GM23248 (cell line): ENCODE measurements around the gene ESR2. TPM values are rescaled to one million over a fixed set of nuclear protein-coding genes. Genes with fewer than 3 reads are reported as not detected.

Experiments used
- DNase-seq: peaks from one replicate; pipeline ENCODE4 v3.0.0-alpha.2; 2015
- H2AFZ ChIP-seq: fragments of 200-600 bp; sonication (generic); 2 replicates; pipeline ENCODE4 v1.6.1; 2016; ENCODE audit warnings: antibody characterized with exemption
- H3F3A ChIP-seq: fragments of 200-600 bp; sonication (generic); 2 replicates; pipeline ENCODE4 v1.6.1; 2016; ENCODE audit warnings: mild to moderate bottlenecking, antibody characterized with exemption, mixed run types; ENCODE audit not compliant: insufficient read depth
- H3K27ac ChIP-seq: fragments of 200-600 bp; sonication (generic); 2 replicates; pipeline ENCODE4 v1.5.1; 2016; ENCODE audit warnings: mild to moderate bottlenecking
- H3K27me3 ChIP-seq: fragments of 200-600 bp; sonication (generic); replicated peaks from 2 replicates; pipeline ENCODE4 v1.6.1; 2016; ENCODE audit warnings: mild to moderate bottlenecking; ENCODE audit not compliant: insufficient read depth
- H3K36me3 ChIP-seq: fragments of 200-600 bp; sonication (generic); 2 replicates; pipeline ENCODE4 v1.6.1; 2016; ENCODE audit warnings: low read depth, mild to moderate bottlenecking
- H3K4me1 ChIP-seq: fragments of 200-600 bp; sonication (generic); 2 replicates; pipeline ENCODE4 v1.6.1; 2016; ENCODE audit warnings: mild to moderate bottlenecking; ENCODE audit not compliant: insufficient read depth
- H3K4me2 ChIP-seq: fragments of 200-600 bp; sonication (generic); one replicate; pipeline ENCODE4 v1.6.1; 2016; ENCODE audit warnings: mild to moderate bottlenecking; ENCODE audit not compliant: unreplicated experiment
- H3K4me3 ChIP-seq: fragments of 200-600 bp; sonication (generic); 2 replicates; pipeline ENCODE4 v1.5.1; 2016; ENCODE audit warnings: mild to moderate bottlenecking
- H3K79me2 ChIP-seq: fragments of 200-600 bp; sonication (generic); 2 replicates; pipeline ENCODE4 v1.6.1; 2016; ENCODE audit warnings: mild to moderate bottlenecking; ENCODE audit not compliant: insufficient read depth
- H3K9ac ChIP-seq: fragments of 200-600 bp; sonication (generic); 2 replicates; pipeline ENCODE4 v1.6.1; 2016; ENCODE audit warnings: mild to moderate bottlenecking
- H3K9me2 ChIP-seq: fragments of 200-600 bp; sonication (generic); 2 replicates; pipeline ENCODE4 v1.6.1; 2016; ENCODE audit warnings: mixed run types, mild to moderate bottlenecking, moderate library complexity; ENCODE audit not compliant: insufficient read depth
- H3K9me3 ChIP-seq: fragments of 200-600 bp; sonication (generic); one replicate; pipeline ENCODE4 v1.6.1; 2017; ENCODE audit warnings: low read depth
- H4K20me1 ChIP-seq: fragments of 200-600 bp; sonication (generic); 2 replicates; pipeline ENCODE4 v1.6.0; 2016; ENCODE audit not compliant: insufficient read depth
- EZH2 ChIP-seq: fragments of 200-600 bp; sonication (generic); IDR thresholded peaks from 2 replicates; pipeline ENCODE4 v1.6.1; 2018; ENCODE audit warnings: antibody characterized with exemption, mild to moderate bottlenecking; ENCODE audit not compliant: insufficient read depth, poor library complexity, severe bottlenecking
- EZH2phosphoT487 ChIP-seq: fragments of 200-600 bp; sonication (generic); IDR thresholded peaks from 2 replicates; pipeline ENCODE4 v1.6.1; 2018; ENCODE audit warnings: antibody characterized with exemption, moderate library complexity, mild to moderate bottlenecking, low read depth; ENCODE audit not compliant: insufficient read depth
- WGBS, 2 experiments: methylation state at CpG; one replicate each; pipeline ENCODE4 v1.1.6; 2015 to 2017; ENCODE audit warnings: low lambda C conversion rate in 2 of 2, low coverage in 1 of 2; ENCODE audit errors: missing lambda C conversion rate in 2 of 2; 5-methylcytosine and 5-hydroxymethylcytosine counted together
- in situ Hi-C: fragments of 300-500 bp; cut with MboI; formaldehyde crosslinking; loops from 2 replicates; pipeline ENCODE4 v1.15.0; 2020
- polyA plus RNA-seq: library from polyadenylated mRNA; unstranded; fragments of >200 nt; fragmentation: Nextera tagmentation; extraction: Ambion mirVana; gene quantifications from 2 replicates; pipeline ENCODE4 v1.2.1, GENCODE V29; 2016
- total RNA-seq: library from RNA; depleted of rRNA; stranded (reverse); fragments of >200 nt; shearing (Covaris generic); gene quantifications from 2 replicates; pipeline ENCODE4 v1.2.3, GENCODE V29; 2014

The ESR2 gene
- total and polyA plus RNA-seq, 2 experiments from 2014 or later, result not detected

DNA sequence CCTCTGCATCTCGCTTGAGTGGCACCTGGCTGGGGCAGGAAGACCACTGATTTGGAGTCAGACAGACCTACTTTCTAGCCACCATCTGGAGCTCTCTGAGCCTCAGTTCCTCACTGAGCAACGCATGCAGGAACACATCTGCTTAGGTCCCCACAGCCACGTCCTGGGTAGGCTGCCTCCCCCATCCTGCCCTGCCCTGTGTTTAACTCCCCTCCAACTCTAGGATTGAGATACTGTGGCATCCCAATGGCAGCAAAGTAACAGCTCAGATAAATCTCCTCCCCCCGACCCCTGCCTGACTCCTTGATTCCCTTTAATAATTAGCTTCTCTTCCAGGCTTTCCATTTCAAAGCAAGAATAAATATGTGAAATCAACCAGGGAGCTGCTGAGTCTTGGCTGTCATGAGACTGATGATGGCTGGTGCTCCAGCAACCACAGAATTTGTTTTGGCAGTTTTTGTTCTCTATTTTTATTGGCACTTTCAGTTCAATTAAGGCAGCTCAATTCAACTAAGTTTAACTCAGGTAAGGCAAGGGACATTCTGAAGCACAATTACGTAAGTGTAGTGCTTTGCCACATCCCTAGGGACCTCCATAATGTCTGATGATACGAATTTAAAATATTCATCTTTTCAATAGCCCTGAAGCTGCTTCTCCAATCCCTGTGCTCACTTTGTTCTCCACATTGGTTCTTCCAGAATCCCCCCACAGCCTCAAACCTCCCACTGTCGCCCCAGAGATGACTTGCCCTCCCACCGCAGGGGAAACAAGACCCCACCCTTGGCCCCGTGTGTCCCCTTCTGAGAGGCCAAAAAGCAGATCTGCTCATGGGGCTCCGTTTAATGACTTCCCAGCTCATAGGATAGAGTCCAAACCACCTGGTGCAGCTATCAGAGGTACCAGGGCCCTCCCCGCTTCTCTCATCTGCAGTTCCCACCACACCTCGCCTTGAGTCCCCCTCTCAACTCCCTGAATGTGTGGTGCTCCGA, 58.2 kb downstream of the ESR2 start:
- Histone ChIP-seq H3K4me2 (no peak overlapping the region), H3K9me3 (no peaks in the 10 kb centered on the region), H3K9me2 (no peaks in the 10 kb centered on the region), H3K27me3 (0 out of 2 replicates have a peak, but pooled peaks cover 8% of the 10 kb centered on the region), H3F3A (peaks cover 5% of the 10 kb centered on the region), H3K4me1 (0 out of 2 replicates have a peak, but pooled peaks cover 14% of the 10 kb centered on the region), H3K36me3 (no peaks in the 10 kb centered on the region), H3K4me3 (no peak overlapping the region), H3K79me2 (no peaks in the 10 kb centered on the region), H4K20me1 (no peaks in the 10 kb centered on the region), H3K9ac (no peak overlapping the region), H3K27ac (no peak overlapping the region), H2AFZ (no peak overlapping the region)
- 56 to 62% methylated on average over 13 of the region's 13 CpGs for WGBS, 2 experiments
- no peak for DNase-seq
- in situ Hi-C loops, result no loop called here
- no peak for TF ChIP-seq EZH2phosphoT487
- TF ChIP-seq EZH2, result no peak

DNA sequence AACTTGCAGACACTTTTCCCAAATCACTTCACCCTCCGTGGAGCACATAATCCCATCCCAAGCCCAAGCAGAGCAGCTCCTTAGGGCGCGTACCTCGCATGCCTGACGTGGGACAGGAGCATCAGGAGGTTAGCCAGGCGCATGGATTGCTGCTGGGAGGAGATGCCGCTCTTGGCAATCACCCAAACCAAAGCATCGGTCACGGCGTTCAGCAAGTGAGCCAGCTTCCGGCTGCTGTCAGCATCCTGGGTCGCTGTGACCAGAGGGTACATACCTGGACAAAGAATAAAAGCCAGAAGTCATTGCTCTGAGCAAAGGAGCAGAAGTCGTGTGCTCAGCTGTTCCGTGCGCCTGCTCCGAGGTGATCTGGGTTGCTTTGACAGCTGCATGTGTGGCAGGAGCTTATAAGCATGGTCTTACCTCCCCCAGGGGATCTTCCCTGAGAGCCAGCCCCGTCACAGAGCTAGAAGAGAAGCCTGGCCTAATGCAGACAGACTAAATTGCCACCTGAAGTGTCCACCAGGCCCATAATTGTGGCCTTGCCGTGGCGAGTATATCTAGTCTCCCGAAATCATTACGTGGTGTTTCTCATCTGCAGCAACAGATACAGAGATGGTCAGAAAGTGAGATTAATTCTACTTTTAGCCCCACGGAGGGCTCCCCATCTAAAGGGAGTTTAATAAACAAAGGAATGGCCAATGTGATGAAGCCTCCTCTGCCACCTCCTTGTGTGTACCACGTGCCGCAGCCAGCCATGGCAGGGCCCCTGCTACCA, 59.1 kb downstream of the ESR2 start:
- Histone ChIP-seq H3K4me2 (no peak overlapping the region), H3K9me2 (no peaks in the 10 kb centered on the region), H3K4me1 (0 out of 2 replicates have a peak, but pooled peaks cover 14% of the 10 kb centered on the region), H4K20me1 (no peaks in the 10 kb centered on the region), H3K4me3 (no peak overlapping the region), H3K36me3 (no peaks in the 10 kb centered on the region), H3K9me3 (no peaks in the 10 kb centered on the region), H3K9ac (no peak overlapping the region), H3K79me2 (no peaks in the 10 kb centered on the region), H3F3A (peaks cover 5% of the 10 kb centered on the region), H3K27ac (no peak overlapping the region), H3K27me3 (0 out of 2 replicates have a peak, but pooled peaks cover 8% of the 10 kb centered on the region), H2AFZ (no peak overlapping the region)
- in situ Hi-C loops, result no loop called here
- DNase-seq, result no peak
- TF ChIP-seq EZH2 (no peak), EZH2phosphoT487 (no peak)
- WGBS, 2 experiments, result 75 to 76% methylated on average over 24 of the region's 24 CpGs

DNA sequence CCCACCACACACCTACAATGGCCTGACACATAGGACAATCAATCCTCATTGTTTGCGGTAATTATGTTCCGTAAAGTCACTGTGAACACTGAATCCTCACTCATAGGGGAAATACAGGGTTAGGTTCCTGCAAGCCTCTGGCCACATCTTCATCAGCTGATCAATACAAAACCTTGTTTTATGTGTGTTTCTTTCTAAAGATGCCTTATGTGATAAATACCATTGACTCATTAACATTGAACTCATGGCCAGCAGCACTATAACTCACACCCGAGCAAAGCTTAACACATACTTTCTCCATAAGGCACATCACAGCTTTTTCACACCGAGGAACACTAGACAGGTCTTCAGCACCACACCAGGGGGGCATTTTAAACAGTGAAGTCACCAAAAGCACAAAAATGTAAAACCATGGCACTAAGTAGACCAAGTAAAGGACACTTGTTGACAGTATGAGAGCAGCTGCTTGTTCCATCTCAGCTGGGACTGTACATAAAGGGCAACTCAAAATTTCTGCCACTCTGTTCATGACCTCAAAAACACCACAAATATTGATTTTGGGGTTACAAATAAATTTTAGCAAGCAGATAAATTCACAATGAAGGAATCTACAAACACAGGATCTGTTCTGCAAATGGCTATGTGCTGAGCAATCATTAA, 60.5 kb downstream of the ESR2 start:
- Histone ChIP-seq H3K36me3 (no peaks in the 10 kb centered on the region), H3K27ac (no peak overlapping the region), H3K27me3 (0 out of 2 replicates have a peak, but pooled peaks cover 8% of the 10 kb centered on the region), H4K20me1 (no peaks in the 10 kb centered on the region), H3K4me3 (no peak overlapping the region), H3K4me1 (0 out of 2 replicates have a peak, but pooled peaks cover 14% of the 10 kb centered on the region), H3F3A (peaks cover 5% of the 10 kb centered on the region), H2AFZ (no peak overlapping the region), H3K79me2 (no peaks in the 10 kb centered on the region), H3K9me3 (no peaks in the 10 kb centered on the region), H3K9ac (no peak overlapping the region), H3K4me2 (no peak overlapping the region), H3K9me2 (no peaks in the 10 kb centered on the region)
- no peak for DNase-seq
- in situ Hi-C loops, result no loop called here
- WGBS, 2 experiments, result 75 to 78% methylated on average over 4 of the region's 4 CpGs
- TF ChIP-seq EZH2phosphoT487 (no peak), EZH2 (no peak)

DNA sequence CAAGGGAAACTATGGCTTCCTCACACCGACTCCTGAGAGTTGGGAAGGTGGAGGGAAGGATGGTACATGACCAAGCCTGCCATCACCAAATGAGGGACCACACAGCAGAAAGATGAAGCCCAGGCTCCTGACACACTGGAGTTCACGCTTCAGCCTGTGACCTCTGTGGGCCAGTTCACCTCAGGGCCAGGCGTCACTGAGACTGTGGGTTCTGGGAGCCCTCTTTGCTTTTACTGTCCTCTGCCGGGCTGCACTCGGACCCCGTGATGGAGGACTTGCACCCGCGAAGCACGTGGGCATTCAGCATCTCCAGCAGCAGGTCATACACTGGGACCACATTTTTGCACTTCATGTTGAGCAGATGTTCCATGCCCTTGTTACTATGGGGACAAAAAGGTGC, 61.2 kb downstream of the ESR2 start:
- TF ChIP-seq EZH2phosphoT487, result no peak
- TF ChIP-seq EZH2, result no peak
- Histone ChIP-seq H3F3A (peaks cover 5% of the 10 kb centered on the region), H3K79me2 (no peaks in the 10 kb centered on the region), H3K4me3 (no peak overlapping the region), H3K27ac (no peak overlapping the region), H3K36me3 (no peaks in the 10 kb centered on the region), H3K4me2 (no peak overlapping the region), H3K9ac (no peak overlapping the region), H3K9me2 (no peaks in the 10 kb centered on the region), H2AFZ (no peak overlapping the region), H3K9me3 (no peaks in the 10 kb centered on the region), H3K4me1 (0 out of 2 replicates have a peak, but pooled peaks cover 14% of the 10 kb centered on the region), H4K20me1 (no peaks in the 10 kb centered on the region), H3K27me3 (0 out of 2 replicates have a peak, but pooled peaks cover 8% of the 10 kb centered on the region)
- no peak for DNase-seq
- in situ Hi-C loops, result no loop called here
- WGBS, 2 experiments, result 93 to 97% methylated on average over 9 of the region's 9 CpGs
